H9 (cell line): ENCODE measurements around the gene NUTF2. TPM values are rescaled to one million over a fixed set of nuclear protein-coding genes. Genes with fewer than 3 reads are reported as not detected.
A peak's percentile ranks its signal among the peaks of the same experiment; 100 is the strongest.

Experiments used
- DNase-seq: peaks from one replicate; pipeline ENCODE4 v3.0.0-alpha.2; 2017
- H2AFZ ChIP-seq: one replicate; pipeline ENCODE4 v1.6.1; 2013; ENCODE audit warnings: mild to moderate bottlenecking, low read length, control low read depth, moderate library complexity
- H2AK5ac ChIP-seq: 2 replicates; pipeline ENCODE4 v1.6.1; 2013; ENCODE audit warnings: low read length, control low read depth, mixed read lengths; ENCODE audit not compliant: insufficient read length
- H2BK120ac ChIP-seq: one replicate; pipeline ENCODE4 v1.6.1; 2013; ENCODE audit warnings: low read depth, mild to moderate bottlenecking, low read length, control low read depth, inconsistent platforms; ENCODE audit not compliant: poor library complexity, severe bottlenecking
- H2BK12ac ChIP-seq: 2 replicates; pipeline ENCODE4 v1.6.1; 2013; ENCODE audit warnings: low read length, control low read depth, mixed read lengths, low read depth; ENCODE audit not compliant: insufficient read length
- H2BK15ac ChIP-seq: 2 replicates; pipeline ENCODE4 v1.6.1; 2013; ENCODE audit warnings: low read depth, low read length, control low read depth
- H2BK20ac ChIP-seq: one replicate; pipeline ENCODE4 v1.6.1; 2013; ENCODE audit warnings: low read depth, mild to moderate bottlenecking, low read length, control low read depth, inconsistent platforms; ENCODE audit not compliant: poor library complexity, severe bottlenecking
- H2BK5ac ChIP-seq: 2 replicates; pipeline ENCODE4 v1.6.1; 2013; ENCODE audit warnings: low read length, control low read depth, mixed read lengths; ENCODE audit not compliant: insufficient read length
- H3K14ac ChIP-seq: 2 replicates; pipeline ENCODE4 v1.6.1; 2013; ENCODE audit warnings: low read length, control low read depth; ENCODE audit not compliant: insufficient read depth
- H3K18ac ChIP-seq: 2 replicates; pipeline ENCODE4 v1.6.1; 2013; ENCODE audit warnings: low read depth, mild to moderate bottlenecking, mixed read lengths, low read length, control low read depth; ENCODE audit not compliant: insufficient read length
- H3K23ac ChIP-seq: 2 replicates; pipeline ENCODE4 v1.6.1; 2013; ENCODE audit warnings: low read length, control low read depth, mixed read lengths, low read depth; ENCODE audit not compliant: insufficient read length
- H3K23me2 ChIP-seq: 2 replicates; pipeline ENCODE4 v1.6.1; 2013; ENCODE audit warnings: low read depth, mild to moderate bottlenecking, mixed read lengths, low read length, control low read depth; ENCODE audit not compliant: insufficient read length, poor library complexity, severe bottlenecking
- H3K27ac ChIP-seq: 2 replicates; pipeline ENCODE4 v1.5.1; 2013; ENCODE audit warnings: low read length, control low read depth, mixed read lengths, low read depth; ENCODE audit not compliant: insufficient read length
- H3K27me3 ChIP-seq: 2 replicates; pipeline ENCODE4 v1.6.1; 2013; ENCODE audit warnings: low read length, control low read depth, inconsistent platforms; ENCODE audit not compliant: insufficient read depth
- H3K4ac ChIP-seq: 2 replicates; pipeline ENCODE4 v1.6.1; 2013; ENCODE audit warnings: low read depth, mild to moderate bottlenecking, control low read depth, inconsistent platforms, low read length, moderate library complexity
- H3K4me1 ChIP-seq: 2 replicates; pipeline ENCODE4 v1.6.1; 2013; ENCODE audit warnings: low read length, control low read depth, inconsistent platforms; ENCODE audit not compliant: insufficient read depth
- H3K4me2 ChIP-seq: 2 replicates; pipeline ENCODE4 v1.6.1; 2013; ENCODE audit warnings: low read length, control low read depth, mixed read lengths; ENCODE audit not compliant: insufficient read length, insufficient read depth
- H3K56ac ChIP-seq: 2 replicates; pipeline ENCODE4 v1.6.1; 2013; ENCODE audit warnings: low read depth, mild to moderate bottlenecking, mixed read lengths, low read length, control low read depth; ENCODE audit not compliant: insufficient read length
- H3K79me1 ChIP-seq: 2 replicates; pipeline ENCODE4 v1.6.1; 2013; ENCODE audit warnings: low read depth, mild to moderate bottlenecking, moderate library complexity, low read length, control low read depth, inconsistent platforms; ENCODE audit not compliant: insufficient read depth, poor library complexity, severe bottlenecking
- H3K79me2 ChIP-seq: 2 replicates; pipeline ENCODE4 v1.6.1; 2013; ENCODE audit warnings: low read length, control low read depth, inconsistent platforms; ENCODE audit not compliant: insufficient read depth
- H3K9ac ChIP-seq: 2 replicates; pipeline ENCODE4 v1.6.1; 2013; ENCODE audit warnings: low read length, control low read depth, mixed read lengths; ENCODE audit not compliant: insufficient read length; ENCODE audit errors: extremely low read depth
- H3K9me3 ChIP-seq: one replicate; pipeline ENCODE4 v1.6.1; 2013; ENCODE audit warnings: low read depth, low read length, inconsistent platforms; ENCODE audit not compliant: control insufficient read depth
- H3T11ph ChIP-seq: one replicate; pipeline ENCODE4 v1.6.1; 2013; ENCODE audit warnings: mild to moderate bottlenecking, low read length, control low read depth, inconsistent platforms
- H4K20me1 ChIP-seq: one replicate; pipeline ENCODE4 v1.6.1; 2013; ENCODE audit not compliant: control insufficient read depth, insufficient read length, insufficient read depth
- H4K5ac ChIP-seq: 2 replicates; pipeline ENCODE4 v1.6.1; 2013; ENCODE audit warnings: low read depth, mild to moderate bottlenecking, mixed read lengths, low read length, control low read depth; ENCODE audit not compliant: insufficient read length
- H4K8ac ChIP-seq: replicated peaks from 2 replicates; pipeline ENCODE4 v1.6.1; 2013; ENCODE audit warnings: low read length, control low read depth, mixed read lengths, low read depth; ENCODE audit not compliant: insufficient read length
- H4K91ac ChIP-seq: 2 replicates; pipeline ENCODE4 v1.6.1; 2013; ENCODE audit warnings: low read depth, mild to moderate bottlenecking, moderate library complexity, mixed read lengths, low read length, control low read depth; ENCODE audit not compliant: insufficient read length
- H3K27ac Mint-ChIP-seq, 3 experiments: 2 replicates in 2 of 3; 3 replicates in 1 of 3; pipeline ENCODE4 v1.8.0; 2020 to 2021; ENCODE audit warnings: mixed read lengths in 3 of 3, mild to moderate bottlenecking in 1 of 3, moderate library complexity in 1 of 3
- H3K27me3 Mint-ChIP-seq: 2 replicates; pipeline ENCODE4 v1.8.0; 2021; ENCODE audit warnings: low read depth, mild to moderate bottlenecking, moderate library complexity, mixed read lengths
- H3K36me3 Mint-ChIP-seq, 3 experiments: 2 replicates in 2 of 3; 3 replicates in 1 of 3; pipeline ENCODE4 v1.8.0; 2020 to 2021; ENCODE audit warnings: low read depth in 3 of 3, mixed read lengths in 3 of 3; ENCODE audit not compliant: insufficient read depth in 1 of 3
- H3K4me1 Mint-ChIP-seq, 2 experiments: 2 replicates each; pipeline ENCODE4 v1.8.0; 2020; ENCODE audit warnings: mixed read lengths in 2 of 2
- H3K4me3 Mint-ChIP-seq, 2 experiments: 2 replicates in 1 of 2; 3 replicates in 1 of 2; pipeline ENCODE4 v1.8.0; 2020 to 2021; ENCODE audit warnings: mild to moderate bottlenecking in 2 of 2, mixed read lengths in 2 of 2, moderate library complexity in 1 of 2
- H3K9me3 Mint-ChIP-seq, 2 experiments: 2 replicates in 1 of 2; 3 replicates in 1 of 2; pipeline ENCODE4 v1.8.0; 2020; ENCODE audit warnings: mild to moderate bottlenecking in 2 of 2, mixed read lengths in 2 of 2, moderate library complexity in 1 of 2
- CTCF ChIP-seq: fragments of 200-600 bp; sonication (generic); conservative IDR thresholded peaks from 3 replicates; pipeline ENCODE4 v1.8.0; 2021; ENCODE audit warnings: antibody characterized with exemption, mild to moderate bottlenecking
- WGBS: extraction: QIAGEN DNeasy Blood & Tissue Kit; methylation state at CpG from one replicate; pipeline ENCODE4 v1.1.7; 2013; ENCODE audit warnings: missing lambda C conversion rate, low lambda C conversion rate, mixed read lengths; ENCODE audit not compliant: insufficient read length; ENCODE audit errors: extremely low coverage; 5-methylcytosine and 5-hydroxymethylcytosine counted together
- total RNA-seq: library from RNA; stranded (reverse); gene quantifications from 2 replicates; pipeline ENCODE4 v1.2.1, GENCODE V29; 2021

Gene NUTF2
- total RNA-seq, 1 experiment from 2014 or later = 198 TPM

- no CpG with 5 or more reads among the region's 6 CpGs for WGBS
- Mint-ChIP-seq H3K36me3 (peaks cover 5 to 17% (median 5%) of the 10 kb centered on the region in 3 experiments; a peak in 5 of 7 replicates), H3K27ac (no peak overlapping the region), H3K27me3 (no peaks in the 10 kb centered on the region), H3K4me3 (no peak overlapping the region), H3K9me3 (no peaks in the 10 kb centered on the region), H3K4me1 (peaks cover 18 to 21% of the 10 kb centered on the region in 2 experiments)
- no peak overlapping the region for H2BK20ac ChIP-seq
- no peak overlapping the region for H2AFZ ChIP-seq
- H3K27me3 ChIP-seq = no peaks in the 10 kb centered on the region
- no peak overlapping the region for H2BK120ac ChIP-seq
- H2BK12ac ChIP-seq = no peak overlapping the region
- no peak overlapping the region for H3K4me2 ChIP-seq
- H3K23me2 ChIP-seq = no peaks in the 10 kb centered on the region
- H4K8ac ChIP-seq = no peak overlapping the region
- H3K27ac ChIP-seq = no peak overlapping the region
- no peaks in the 10 kb centered on the region for H4K20me1 ChIP-seq
- H2AK5ac ChIP-seq = no peak overlapping the region
- no peak overlapping the region for H3K23ac ChIP-seq
- no peak overlapping the region for H3K56ac ChIP-seq
- no peak overlapping the region for H2BK5ac ChIP-seq
- no peak for DNase-seq
- no peak overlapping the region for H4K5ac ChIP-seq
- peaks cover 7% of the 10 kb centered on the region; the same call in 1 of the 2 replicates for H3K4me1 ChIP-seq
- no peak overlapping the region for H3K4ac ChIP-seq
- H4K91ac ChIP-seq = no peak overlapping the region
- H3K9me3 ChIP-seq = no peaks in the 10 kb centered on the region
- no peak overlapping the region for H3T11ph ChIP-seq
- H3K18ac ChIP-seq = no peak overlapping the region
- no peaks in the 10 kb centered on the region for H3K79me2 ChIP-seq
- 0 out of 3 replicates have a peak, but pooled peaks have one; percentile 23 for TF ChIP-seq CTCF
- no peak overlapping the region for H2BK15ac ChIP-seq
- H3K14ac ChIP-seq = no peak overlapping the region
- no peak overlapping the region for H3K9ac ChIP-seq
- H3K79me1 ChIP-seq = no peaks in the 10 kb centered on the region
These were observed 73.0 kb downstream of the NUTF2 start for GRCh38 chr16:67919622-67920221.

Other genes with a start within 250 kb of the NUTF2 start
- gene CARMIL2, start 201.8 kb upstream of the NUTF2 start, total RNA-seq = 57.7 and 58.5 TPM in 2 replicates
- gene ACD, start 186.7 kb upstream of the NUTF2 start, total RNA-seq = 34.1 and 38.2 TPM in 2 replicates
- gene PARD6A, start 186.0 kb upstream of the NUTF2 start, total RNA-seq = 10.8 and 11.2 TPM in 2 replicates
- 7.9 and 9.5 TPM in 2 replicates for gene ENKD1, start 180.2 kb upstream of the NUTF2 start, total RNA-seq
- gene C16orf86, start 180.1 kb upstream of the NUTF2 start, total RNA-seq = 0.75 and 1.5 TPM in 2 replicates
- gene GFOD2, start 127.6 kb upstream of the NUTF2 start, total RNA-seq = 20.1 and 21.8 TPM in 2 replicates
- gene RANBP10, start 40.4 kb upstream of the NUTF2 start, total RNA-seq = 15.5 and 15.6 TPM in 2 replicates
- gene TSNAXIP1, start 40.0 kb upstream of the NUTF2 start, total RNA-seq = 1.1 and 1.3 TPM in 2 replicates
- gene THAP11, start 4.6 kb upstream of the NUTF2 start, total RNA-seq = 48.7 and 48.9 TPM in 2 replicates
- 60.9 and 65.9 TPM in 2 replicates for gene CENPT, start 760 bp downstream of the NUTF2 start, total RNA-seq
- gene EDC4, start 26.1 kb downstream of the NUTF2 start, total RNA-seq = 99.5 and 106 TPM in 2 replicates
- gene NRN1L, start 38.0 kb downstream of the NUTF2 start, total RNA-seq = 2.0 and 2.7 TPM in 2 replicates
- gene PSKH1, start 46.3 kb downstream of the NUTF2 start, total RNA-seq = 28.6 and 29.1 TPM in 2 replicates
- 2.7 and 3.3 TPM in 2 replicates for gene CTRL, start 84.9 kb downstream of the NUTF2 start, total RNA-seq
- gene PSMB10, start 89.9 kb downstream of the NUTF2 start, total RNA-seq = 24.5 and 25.7 TPM in 2 replicates
- gene LCAT, start 97.2 kb downstream of the NUTF2 start, total RNA-seq = 17.7 and 17.8 TPM in 2 replicates
- gene SLC12A4, start 121.7 kb downstream of the NUTF2 start, total RNA-seq = 46.7 and 51.1 TPM in 2 replicates
- gene DPEP3, start 133.6 kb downstream of the NUTF2 start, total RNA-seq = 0.59 and 0.68 TPM in 2 replicates
- not detected in 2 replicates for gene DPEP2, start 152.6 kb downstream of the NUTF2 start, total RNA-seq
- not detected in 2 replicates for gene DPEP2NB, start 169.0 kb downstream of the NUTF2 start, total RNA-seq
- 21.8 and 22.9 TPM in 2 replicates for gene DDX28, start 176.3 kb downstream of the NUTF2 start, total RNA-seq
- 26.0 and 28.5 TPM in 2 replicates for gene DUS2, start 176.4 kb downstream of the NUTF2 start, total RNA-seq
- gene NFATC3, start 238.4 kb downstream of the NUTF2 start, total RNA-seq = 31.6 and 33.0 TPM in 2 replicates